Hepatocyte (in vitro differentiated cells): ENCODE measurements around the gene DIP2B. TPM values are rescaled to one million over a fixed set of nuclear protein-coding genes. Genes with fewer than 3 reads are reported as not detected.

Source experiments
- DNase-seq: peaks from one replicate; pipeline ENCODE4 v3.0.0-alpha.2; 2016; ENCODE audit warnings: low spot score
- H2AFZ ChIP-seq: fragments of 200-600 bp; sonication (generic); 2 replicates; pipeline ENCODE4 v1.6.0; 2016; ENCODE audit warnings: antibody characterized with exemption, mild to moderate bottlenecking
- H3K27ac ChIP-seq: fragments of 200-600 bp; sonication (generic); 2 replicates; pipeline ENCODE4 v1.5.1; 2016; ENCODE audit warnings: mild to moderate bottlenecking
- H3K27me3 ChIP-seq: fragments of 200-600 bp; sonication (generic); 2 replicates; pipeline ENCODE4 v1.6.1; 2016
- H3K36me3 ChIP-seq: fragments of 200-600 bp; sonication (generic); replicated peaks from 2 replicates; pipeline ENCODE4 v1.5.1; 2016; ENCODE audit warnings: low read depth; ENCODE audit not compliant: insufficient read depth
- H3K4me1 ChIP-seq: fragments of 200-600 bp; sonication (generic); 2 replicates; pipeline ENCODE4 v1.5.1; 2016; ENCODE audit warnings: mild to moderate bottlenecking, moderate library complexity; ENCODE audit not compliant: insufficient read depth
- H3K4me2 ChIP-seq: fragments of 200-600 bp; sonication (generic); 2 replicates; pipeline ENCODE4 v1.6.0; 2016
- H3K4me3 ChIP-seq: fragments of 200-600 bp; sonication (generic); 2 replicates; pipeline ENCODE4 v1.5.1; 2016; ENCODE audit warnings: mild to moderate bottlenecking
- H3K79me2 ChIP-seq: fragments of 200-600 bp; sonication (generic); 2 replicates; pipeline ENCODE4 v1.6.0; 2017; ENCODE audit warnings: mild to moderate bottlenecking
- H3K9me2 ChIP-seq: fragments of 200-600 bp; sonication (generic); replicated peaks from 2 replicates; pipeline ENCODE4 v1.6.0; 2017; ENCODE audit warnings: mild to moderate bottlenecking; ENCODE audit not compliant: insufficient read depth
- H3K9me3 ChIP-seq: fragments of 200-600 bp; sonication (generic); 2 replicates; pipeline ENCODE4 v1.5.1; 2016; ENCODE audit warnings: low read depth, mild to moderate bottlenecking
- H4K20me1 ChIP-seq: fragments of 200-600 bp; sonication (generic); 2 replicates; pipeline ENCODE4 v1.6.0; 2016; ENCODE audit warnings: mild to moderate bottlenecking; ENCODE audit not compliant: insufficient read depth, poor library complexity, severe bottlenecking
- CTCF ChIP-seq: fragments of 200-600 bp; sonication (generic); IDR thresholded peaks from 2 replicates; pipeline ENCODE4 v1.5.1; 2016; ENCODE audit warnings: antibody characterized with exemption, mild to moderate bottlenecking; ENCODE audit not compliant: poor library complexity
- EZH2 ChIP-seq: fragments of 200-600 bp; sonication (generic); IDR thresholded peaks from 2 replicates; pipeline ENCODE4 v1.6.1; 2016; ENCODE audit warnings: antibody characterized with exemption, mild to moderate bottlenecking, borderline replicate concordance
- EZH2phosphoT487 ChIP-seq: fragments of 200-600 bp; sonication (generic); IDR thresholded peaks from one replicate; pipeline ENCODE4 v1.6.1; 2018; ENCODE audit warnings: antibody characterized with exemption, mild to moderate bottlenecking, low read depth, moderate library complexity; ENCODE audit not compliant: unreplicated experiment, severe bottlenecking
- WGBS: methylation state at CpG from one replicate; pipeline ENCODE4 v1.1.6; 2016; ENCODE audit warnings: low lambda C conversion rate; ENCODE audit errors: missing lambda C conversion rate; 5-methylcytosine and 5-hydroxymethylcytosine counted together
- polyA plus RNA-seq: library from polyadenylated mRNA; unstranded; fragments of >200 nt; fragmentation: Nextera tagmentation; extraction: Ambion mirVana; gene quantifications from 2 replicates; pipeline ENCODE4 v1.2.1, GENCODE V29; 2016
- total RNA-seq: library from RNA; depleted of rRNA; stranded (reverse); fragments of >200 nt; gene quantifications from 2 replicates; pipeline ENCODE4 v1.2.3, GENCODE V29; 2014

Gene DIP2B
- total and polyA plus RNA-seq, 2 experiments from 2014 or later, result 10.5 to 31.8 TPM

- WGBS, result 92% methylated on average over 9 of the region's 9 CpGs
- Histone ChIP-seq H3K9me2 (no peaks in the 10 kb centered on the region), H4K20me1 (peaks cover 9% of the 10 kb centered on the region), H2AFZ (no peak overlapping the region), H3K27ac (no peak overlapping the region), H3K9me3 (no peaks in the 10 kb centered on the region), H3K4me3 (no peak overlapping the region), H3K36me3 (no peaks in the 10 kb centered on the region), H3K4me2 (no peak overlapping the region), H3K4me1 (no peaks in the 10 kb centered on the region), H3K27me3 (no peaks in the 10 kb centered on the region), H3K79me2 (peaks cover 89% of the 10 kb centered on the region)
- no peak for DNase-seq
- TF ChIP-seq EZH2phosphoT487 (no peak), CTCF (no peak), EZH2 (no peak)
Observed at GRCh38 chr12:50776749-50777728, 272.3 kb downstream of the DIP2B start.

- peak; percentile 12 for DNase-seq
- Histone ChIP-seq H4K20me1 (peaks cover 9% of the 10 kb centered on the region), H3K36me3 (no peaks in the 10 kb centered on the region), H3K9me3 (no peaks in the 10 kb centered on the region), H3K4me3 (no peak overlapping the region), H3K27me3 (no peaks in the 10 kb centered on the region), H3K4me1 (no peaks in the 10 kb centered on the region), H2AFZ (no peak overlapping the region), H3K27ac (peak overlapping the region; percentile 83), H3K79me2 (peaks cover 80% of the 10 kb centered on the region), H3K9me2 (no peaks in the 10 kb centered on the region), H3K4me2 (no peak overlapping the region)
- WGBS, result 86% methylated on average over 8 of the region's 8 CpGs
- no peak for TF ChIP-seq EZH2phosphoT487
- TF ChIP-seq EZH2, result no peak
- TF ChIP-seq CTCF, result no peak
Observed at GRCh38 chr12:50778663-50779590, 274.1 kb downstream of the DIP2B start.

DNA sequence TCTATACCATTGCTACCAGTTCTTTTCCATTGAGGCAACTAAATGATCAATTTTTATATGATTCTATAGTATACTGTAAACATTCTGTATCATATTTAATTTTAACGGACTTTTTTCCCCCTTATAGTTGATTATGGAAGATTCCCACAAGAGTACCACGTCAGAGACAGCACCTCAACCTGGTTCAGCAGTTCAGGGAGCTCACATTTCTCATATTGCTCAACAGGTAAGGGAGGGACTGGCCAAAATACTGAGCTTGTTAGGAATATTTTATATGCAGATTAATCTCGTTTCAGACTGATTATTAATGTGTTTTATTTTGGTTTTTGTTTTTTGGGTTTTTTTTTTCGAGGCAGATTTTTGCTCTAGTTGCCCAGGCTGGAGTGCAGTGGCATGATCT is 275.2 kb downstream of the DIP2B start:
- WGBS, result 98% methylated on average over 4 of the region's 4 CpGs
- H3K36me3 ChIP-seq, result no peaks in the 10 kb centered on the region
- no peaks in the 10 kb centered on the region for H3K27me3 ChIP-seq
- H4K20me1 ChIP-seq, result peaks cover 9% of the 10 kb centered on the region
- H3K4me1 ChIP-seq, result no peaks in the 10 kb centered on the region
- no peak overlapping the region for H2AFZ ChIP-seq
- no peaks in the 10 kb centered on the region for H3K9me3 ChIP-seq
- no peak overlapping the region for H3K4me3 ChIP-seq
- no peak for DNase-seq
- no peak overlapping the region for H3K4me2 ChIP-seq
- no peak overlapping the region for H3K27ac ChIP-seq
- TF ChIP-seq EZH2phosphoT487, result no peak
- TF ChIP-seq EZH2, result no peak
- TF ChIP-seq CTCF, result no peak
- H3K9me2 ChIP-seq, result no peaks in the 10 kb centered on the region
- H3K79me2 ChIP-seq, result peaks cover 81% of the 10 kb centered on the region
